ENCODE results near the gene MMP27. TPM values are rescaled to one million over a fixed set of nuclear protein-coding genes. Genes with fewer than 3 reads are reported as not detected.

The MMP27 gene
- total RNA-seq: not detected
- under 1 TPM in 1 of 2 donors, not detected in 1; 0.05 TPM for polyA plus RNA-seq
- long read RNA-seq, donor 1: 0 reads
- long read RNA-seq, donor 2: 0 reads
- long read RNA-seq, donor 3: 0 reads
- long read RNA-seq, donor 4: 0 reads
- long read RNA-seq, donor 5: 0 reads

GRCh38 chr11:102705626-102706025 is at the start of gene MMP27:
Gene MMP27, minus strand, starts transcription at chr11:102705769. Its CDS starts 55 bp downstream, at chr11:102705714.
- no peak within 1 kb of the TSS for H3K4me3 ChIP-seq
- H3K36me3 ChIP-seq (ENCODE audit: control insufficient read depth in 4 of 4, insufficient read depth in 4 of 4, low read length in 4 of 4): no peaks in the 10 kb centered on the region
- TF ChIP-seq CTCF (IDR thresholded peaks at IDR 0.05; ENCODE audit: control extremely low read depth, extremely low read depth): no peak
- H3K27ac ChIP-seq (ENCODE audit: low read depth in 1 of 2, low read length in 1 of 2): no peak within 1 kb of the TSS
- peaks cover 0 to 6% (median 0%) of the 10 kb centered on the region in 5 donors for H3K4me1 ChIP-seq (ENCODE audit: control insufficient read depth in 5 of 5, insufficient read depth in 5 of 5, low read length in 5 of 5)
- peaks cover 0 to 4% (median 0%) of the 10 kb centered on the region in 4 donors for H3K9me3 ChIP-seq (ENCODE audit: control insufficient read depth in 4 of 4, insufficient read depth in 3 of 4, low read length in 3 of 4)
- 60 to 78% methylated on average over 5 of the region's 5 CpGs for WGBS, 2 donors
- no peak within 1 kb of the TSS for H3K9ac ChIP-seq (ENCODE audit: insufficient read depth in 1 of 2, low read length in 2 of 2)
- no peaks in the 10 kb centered on the region for H3K27me3 ChIP-seq (ENCODE audit: control insufficient read depth in 3 of 3, insufficient read depth in 3 of 3, low read length in 2 of 3)
- DNase-seq: no peak
- ATAC-seq (ENCODE audit: insufficient read depth, low FRiP score): no peak

- Histone ChIP-seq H3K27me3 (ENCODE audit: control insufficient read depth in 3 of 3, insufficient read depth in 3 of 3, low read length in 2 of 3) (peaks cover 0 to 2% (median 0%) of the 10 kb centered on the region in 3 donors), H3K4me3 (no peak overlapping the region), H3K4me1 (ENCODE audit: control insufficient read depth in 5 of 5, insufficient read depth in 5 of 5, low read length in 5 of 5) (no peaks in the 10 kb centered on the region), H3K9me3 (ENCODE audit: control insufficient read depth in 4 of 4, insufficient read depth in 3 of 4, low read length in 3 of 4) (peaks cover 0 to 3% (median 0%) of the 10 kb centered on the region in 4 donors), H3K36me3 (ENCODE audit: control insufficient read depth in 4 of 4, insufficient read depth in 4 of 4, low read length in 4 of 4) (no peaks in the 10 kb centered on the region), H3K27ac (ENCODE audit: low read depth in 1 of 2, low read length in 1 of 2) (no peak overlapping the region), H3K9ac (ENCODE audit: insufficient read depth in 1 of 2, low read length in 2 of 2) (no peak overlapping the region)
- ATAC-seq (ENCODE audit: insufficient read depth, low FRiP score) (no peak), DNase-seq (no peak)
- no peak for TF ChIP-seq CTCF (IDR thresholded peaks at IDR 0.05; ENCODE audit: control extremely low read depth, extremely low read depth)
- 97 to 98% methylated on average over 1 of the region's 1 CpG for WGBS, 2 donors
Measured at GRCh38 chr11:102753267-102753666, 47.7 kb upstream of the MMP27 start.

GRCh38 chr11:102751673-102752072 is 46.1 kb upstream of the MMP27 start:
- Histone ChIP-seq H3K4me1 (ENCODE audit: control insufficient read depth in 5 of 5, insufficient read depth in 5 of 5, low read length in 5 of 5) (no peaks in the 10 kb centered on the region), H3K27ac (ENCODE audit: low read depth in 1 of 2, low read length in 1 of 2) (no peak overlapping the region), H3K9ac (ENCODE audit: insufficient read depth in 1 of 2, low read length in 2 of 2) (no peak overlapping the region), H3K36me3 (ENCODE audit: control insufficient read depth in 4 of 4, insufficient read depth in 4 of 4, low read length in 4 of 4) (no peaks in the 10 kb centered on the region), H3K9me3 (ENCODE audit: control insufficient read depth in 4 of 4, insufficient read depth in 3 of 4, low read length in 3 of 4) (peaks cover 0 to 3% (median 0%) of the 10 kb centered on the region in 4 donors), H3K27me3 (ENCODE audit: control insufficient read depth in 3 of 3, insufficient read depth in 3 of 3, low read length in 2 of 3) (peaks cover 0 to 2% (median 0%) of the 10 kb centered on the region in 3 donors), H3K4me3 (no peak overlapping the region)
- DNase-seq (no peak), ATAC-seq (ENCODE audit: insufficient read depth, low FRiP score) (no peak)
- no peak for TF ChIP-seq CTCF (IDR thresholded peaks at IDR 0.05; ENCODE audit: control extremely low read depth, extremely low read depth)

Data from lung (tissue), 16 donors.